WTC11 (cell line): ENCODE measurements around the gene ACSL1. TPM values are rescaled to one million over a fixed set of nuclear protein-coding genes. Genes with fewer than 3 reads are reported as not detected.

Experiments used
- ATAC-seq: fragments of 200-7000 bp; cut with Tn5 transposase; 2 replicates; pipeline ENCODE4 v1.10.0; 2021; ENCODE audit warnings: mild to moderate bottlenecking, moderate library complexity
- CTCF ChIA-PET: fragments of 300-600 bp; sonication (Branson Sonifier 250); formaldehyde crosslinking; loops from one replicate; lab custom pipeline; 2021; ENCODE audit warnings: antibody characterized with exemption; lab: Charles Lee
- POLR2A ChIA-PET: fragments of 350-600 bp; sonication (Branson Sonifier 250); formaldehyde crosslinking; loops from one replicate; lab custom pipeline; 2021; ENCODE audit warnings: antibody characterized with exemption; lab: Charles Lee
- DNase-seq: peaks from one replicate; pipeline ENCODE4 v3.0.0; 2021; ENCODE audit warnings: low spot score
- H3K27ac Mint-ChIP-seq: 2 replicates; pipeline ENCODE4 v1.8.0; 2021; ENCODE audit warnings: mixed read lengths
- H3K27me3 Mint-ChIP-seq: 2 replicates; pipeline ENCODE4 v1.8.0; 2021; ENCODE audit warnings: low read depth, mild to moderate bottlenecking, moderate library complexity, mixed read lengths
- H3K36me3 Mint-ChIP-seq: 2 replicates; pipeline ENCODE4 v1.8.0; 2021; ENCODE audit warnings: mixed read lengths
- H3K4me1 Mint-ChIP-seq: 2 replicates; pipeline ENCODE4 v1.8.0; 2022; ENCODE audit warnings: mixed read lengths
- H3K4me3 Mint-ChIP-seq: 2 replicates; pipeline ENCODE4 v1.8.0; 2021; ENCODE audit warnings: mild to moderate bottlenecking, moderate library complexity, mixed read lengths
- H3K9me3 Mint-ChIP-seq: 2 replicates; pipeline ENCODE4 v1.8.0; 2021; ENCODE audit warnings: mixed read lengths
- CBFB ChIP-seq: sonication (generic); formaldehyde crosslinking; IDR thresholded peaks from 2 replicates; pipeline ENCODE4 v1.8.1; 2022; ENCODE audit warnings: mild to moderate bottlenecking, low read depth, missing genetic modification reagents
- FOXP1 ChIP-seq: sonication (generic); formaldehyde crosslinking; IDR thresholded peaks from 2 replicates; pipeline ENCODE4 v1.8.0; 2022; ENCODE audit warnings: missing genetic modification reagents, mild to moderate bottlenecking, moderate library complexity, borderline replicate concordance
- GRHL2 ChIP-seq: fragments of 250-450 bp; sonication (Bioruptor Pico); IDR thresholded peaks from 2 replicates; pipeline ENCODE4 v1.8.0; 2022; ENCODE audit warnings: mild to moderate bottlenecking, moderate library complexity; ENCODE audit not compliant: insufficient replicate concordance, severe bottlenecking
- GTF2I ChIP-seq: fragments of 250-450 bp; sonication (Bioruptor Pico); conservative IDR thresholded peaks from 2 replicates; pipeline ENCODE4 v1.4.0; 2021; ENCODE audit warnings: mild to moderate bottlenecking
- MAX ChIP-seq: sonication (generic); formaldehyde crosslinking; IDR thresholded peaks from 2 replicates; pipeline ENCODE4 v1.8.0; 2022; ENCODE audit warnings: mild to moderate bottlenecking, missing genetic modification reagents
- TP53 ChIP-seq: sonication (generic); formaldehyde crosslinking; IDR thresholded peaks from 2 replicates; pipeline ENCODE4 v1.8.1; 2023; ENCODE audit warnings: mild to moderate bottlenecking, missing genetic modification reagents
- USF2 ChIP-seq: sonication (generic); formaldehyde crosslinking; IDR thresholded peaks from 2 replicates; pipeline ENCODE4 v1.8.1; 2023; ENCODE audit warnings: mild to moderate bottlenecking, missing genetic modification reagents, moderate library complexity
- ZNF138 ChIP-seq: sonication (generic); formaldehyde crosslinking; conservative IDR thresholded peaks from 2 replicates; pipeline ENCODE4 v1.8.1; 2022; ENCODE audit warnings: mild to moderate bottlenecking, moderate library complexity, missing genetic modification reagents
- ZNF232 ChIP-seq: sonication (generic); formaldehyde crosslinking; IDR thresholded peaks from 2 replicates; pipeline ENCODE4 v1.8.0; 2022; ENCODE audit warnings: mild to moderate bottlenecking, missing genetic modification reagents
- ZNF425 ChIP-seq: fragments of 250-450 bp; sonication (Bioruptor Pico); conservative IDR thresholded peaks from 2 replicates; pipeline ENCODE4 v1.9.0; 2021; ENCODE audit warnings: mild to moderate bottlenecking
- total RNA-seq: library from RNA; stranded (reverse); gene quantifications from 3 replicates; pipeline ENCODE4 v1.2.3, GENCODE V29; 2021
- TF ChIP-seq, protein P1 (sequence below): sonication (generic); formaldehyde crosslinking; IDR thresholded peaks from 2 replicates; pipeline ENCODE4 v1.8.1; 2023; ENCODE audit warnings: mild to moderate bottlenecking, moderate library complexity, missing genetic modification reagents
- TF ChIP-seq, protein P2 (sequence below): sonication (generic); formaldehyde crosslinking; conservative IDR thresholded peaks from 2 replicates; pipeline ENCODE4 v1.8.1; 2022; ENCODE audit warnings: mild to moderate bottlenecking, missing genetic modification reagents

ACSL1 gene
- total RNA-seq, 1 experiment from 2014 or later: 6.6 TPM

DNA sequence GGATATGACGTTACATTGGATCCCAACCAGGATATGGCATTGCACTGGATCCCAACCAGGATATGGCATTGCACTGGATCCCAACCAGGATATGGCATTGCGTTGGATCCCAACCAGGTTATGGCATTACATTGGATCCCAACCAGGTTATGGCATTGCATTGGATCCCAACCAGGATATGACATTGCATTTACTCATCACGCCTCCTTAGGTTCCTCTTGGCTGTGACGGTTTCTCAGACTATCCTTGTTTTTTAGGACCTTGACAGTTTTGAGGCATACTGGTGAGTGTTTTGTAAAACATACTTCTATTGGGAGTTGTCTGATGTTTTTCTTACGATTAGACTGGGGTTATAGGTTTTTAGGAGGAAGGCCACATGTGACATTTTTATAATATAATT lies 5.4 kb upstream of the ACSL1 start:
- ChIA-PET POLR2A (no interaction called here), CTCF (no interaction called here)
- Mint-ChIP-seq H3K9me3 (no peaks in the 10 kb centered on the region), H3K27me3 (peaks cover 26% of the 10 kb centered on the region), H3K36me3 (no peaks in the 10 kb centered on the region), H3K4me3 (no peak overlapping the region), H3K27ac (no peak overlapping the region), H3K4me1 (0 out of 2 replicates have a peak, but pooled peaks cover 4% of the 10 kb centered on the region)
- DNase-seq (no peak), ATAC-seq (no peak)
- TF ChIP-seq GTF2I: no peak
- TF ChIP-seq, all 79 proteins: peak for 0

- peaks cover 56% of the 10 kb centered on the region for H3K27me3 Mint-ChIP-seq
- peak; percentile 6 for ATAC-seq
- no peak for DNase-seq
- no peaks in the 10 kb centered on the region for H3K36me3 Mint-ChIP-seq
- H3K4me3 Mint-ChIP-seq: peak overlapping the region; percentile 83
- TF ChIP-seq MAX (CRISPR knock-in tag) (0 out of 2 replicates have a peak, but pooled peaks have one; percentile 49), GRHL2 (CRISPR knock-in tag) (no peak)
- TF ChIP-seq, all 79 proteins: peak for 1
- Mint-ChIP-seq H3K9me3 (no peaks in the 10 kb centered on the region), H3K4me1 (peaks cover 7% of the 10 kb centered on the region), H3K27ac (no peak overlapping the region)
- ChIA-PET POLR2A (interaction anchor here (0.6 kb wide), 1 partner anchor 18 kb away, joined by 4 read pairs; no protein-coding TSS in a partner anchor), CTCF (interaction anchor here (1.1 kb wide), 1 partner anchor 81 kb away, joined by 4 read pairs; no protein-coding TSS in a partner anchor)
Measured at GRCh38 chr4:184826691-184827270, 1.0 kb upstream of the ACSL1 start.

DNA sequence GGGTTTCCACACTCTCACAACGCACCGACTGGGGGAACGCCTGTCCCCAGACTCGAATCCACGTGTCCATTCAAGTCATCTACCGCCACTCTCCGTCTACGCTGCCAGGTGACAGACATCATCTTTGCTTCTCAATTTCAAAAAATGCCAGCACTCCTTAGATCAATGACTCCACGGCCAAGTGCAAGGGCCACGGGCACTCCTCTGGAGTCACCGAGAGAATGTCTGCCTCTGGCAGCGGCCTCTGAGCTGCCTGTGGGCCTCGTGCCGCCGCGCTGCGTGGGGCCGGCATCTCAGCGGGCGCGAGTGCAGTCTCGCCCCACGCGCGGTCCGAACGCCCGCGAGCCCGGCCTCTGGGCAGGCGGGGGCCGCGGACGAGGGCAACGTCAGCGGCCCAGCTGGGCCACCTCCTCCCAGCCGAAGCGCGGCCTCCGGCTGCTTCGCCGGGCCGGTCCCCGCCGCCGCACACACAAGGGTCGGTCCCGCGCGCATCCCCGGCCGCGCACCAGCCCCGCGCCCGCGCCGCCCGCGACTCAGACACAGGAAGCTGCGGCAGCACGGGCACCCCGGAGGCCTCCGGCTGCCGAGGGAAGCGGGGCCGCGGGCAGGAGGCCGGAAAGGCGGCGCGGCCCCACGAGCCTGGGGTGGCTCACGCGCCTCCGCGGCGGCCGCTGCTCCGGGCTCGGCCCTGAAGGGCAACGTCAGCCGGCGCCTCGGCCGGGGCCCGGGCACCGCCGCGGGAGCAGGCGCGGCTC lies 450 bp downstream of the ACSL1 start:
- peak overlapping the region; percentile 76 for H3K4me3 Mint-ChIP-seq
- peaks cover 7% of the 10 kb centered on the region for H3K4me1 Mint-ChIP-seq
- no peaks in the 10 kb centered on the region for H3K9me3 Mint-ChIP-seq
- no peak overlapping the region for H3K27ac Mint-ChIP-seq
- H3K27me3 Mint-ChIP-seq: peaks cover 56% of the 10 kb centered on the region
- H3K36me3 Mint-ChIP-seq: no peaks in the 10 kb centered on the region
- ATAC-seq: peak; percentile 52
- ChIA-PET POLR2A (no interaction called here), CTCF (interaction anchor here (0.6 kb wide), 1 partner anchor 11 kb away, joined by 3 read pairs; no protein-coding TSS in a partner anchor)
- 0 out of 2 replicates have a peak, but pooled peaks have one; percentile 16 for TF ChIP-seq FOXP1 (CRISPR knock-in tag)
- TF ChIP-seq, protein P1, sequence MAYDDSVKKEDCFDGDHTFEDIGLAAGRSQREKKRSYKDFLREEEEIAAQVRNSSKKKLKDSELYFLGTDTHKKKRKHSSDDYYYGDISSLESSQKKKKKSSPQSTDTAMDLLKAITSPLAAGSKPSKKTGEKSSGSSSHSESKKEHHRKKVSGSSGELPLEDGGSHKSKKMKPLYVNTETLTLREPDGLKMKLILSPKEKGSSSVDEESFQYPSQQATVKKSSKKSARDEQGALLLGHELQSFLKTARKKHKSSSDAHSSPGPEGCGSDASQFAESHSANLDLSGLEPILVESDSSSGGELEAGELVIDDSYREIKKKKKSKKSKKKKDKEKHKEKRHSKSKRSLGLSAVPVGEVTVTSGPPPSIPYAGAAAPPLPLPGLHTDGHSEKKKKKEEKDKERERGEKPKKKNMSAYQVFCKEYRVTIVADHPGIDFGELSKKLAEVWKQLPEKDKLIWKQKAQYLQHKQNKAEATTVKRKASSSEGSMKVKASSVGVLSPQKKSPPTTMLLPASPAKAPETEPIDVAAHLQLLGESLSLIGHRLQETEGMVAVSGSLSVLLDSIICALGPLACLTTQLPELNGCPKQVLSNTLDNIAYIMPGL (CRISPR knock-in tag): no peak
- peak; percentile 40 for DNase-seq

DNA sequence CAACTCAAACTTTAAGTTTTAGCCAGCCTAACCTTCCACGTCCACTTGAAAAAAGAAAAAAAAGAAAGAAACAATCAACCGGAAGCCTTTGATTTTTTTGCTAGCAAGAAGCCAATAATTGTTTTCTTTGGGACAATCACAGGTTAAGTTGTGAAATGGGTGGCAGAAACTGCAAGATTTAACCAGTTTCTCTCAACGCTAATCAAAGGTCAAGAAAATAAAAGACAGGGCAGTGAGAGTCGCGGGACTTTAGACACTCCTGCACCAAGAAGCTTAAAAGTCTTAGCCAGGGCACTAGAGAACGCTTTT lies 1.0 kb downstream of the ACSL1 start:
- peaks cover 56% of the 10 kb centered on the region for H3K27me3 Mint-ChIP-seq
- no peaks in the 10 kb centered on the region for H3K9me3 Mint-ChIP-seq
- TF ChIP-seq ZNF425 (CRISPR knock-in tag) (no peak), ZNF232 (CRISPR knock-in tag) (no peak)
- TF ChIP-seq, all 79 proteins: peak for 0
- ChIA-PET CTCF (no interaction called here), POLR2A (no interaction called here)
- no peak for DNase-seq
- ATAC-seq: no peak
- H3K27ac Mint-ChIP-seq: no peak overlapping the region
- H3K4me1 Mint-ChIP-seq: peaks cover 7% of the 10 kb centered on the region
- peak overlapping the region; percentile 76 for H3K4me3 Mint-ChIP-seq
- no peaks in the 10 kb centered on the region for H3K36me3 Mint-ChIP-seq

GRCh38 chr4:184824081-184824775 lies 1.5 kb downstream of the ACSL1 start:
- Mint-ChIP-seq H3K4me1 (peaks cover 7% of the 10 kb centered on the region), H3K9me3 (no peaks in the 10 kb centered on the region), H3K4me3 (peak overlapping the region; percentile 76), H3K36me3 (no peaks in the 10 kb centered on the region), H3K27me3 (peaks cover 56% of the 10 kb centered on the region), H3K27ac (no peak overlapping the region)
- TF ChIP-seq CBFB (CRISPR knock-in tag) (no peak), TP53 (CRISPR knock-in tag) (no peak), USF2 (CRISPR knock-in tag) (no peak), ZNF138 (CRISPR knock-in tag) (no peak)
- TF ChIP-seq, protein P2, sequence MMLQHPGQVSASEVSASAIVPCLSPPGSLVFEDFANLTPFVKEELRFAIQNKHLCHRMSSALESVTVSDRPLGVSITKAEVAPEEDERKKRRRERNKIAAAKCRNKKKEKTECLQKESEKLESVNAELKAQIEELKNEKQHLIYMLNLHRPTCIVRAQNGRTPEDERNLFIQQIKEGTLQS (CRISPR knock-in tag): no peak
- POLR2A ChIA-PET: no interaction called here
- no peak for DNase-seq
- CTCF ChIA-PET: no interaction called here
- ATAC-seq: no peak
